ENCODE data around the gene BIN1. TPM values are rescaled to one million over a fixed set of nuclear protein-coding genes. Genes with fewer than 3 reads are reported as not detected.
"Not testable (repeated sequence)": the region's sequence is repeated elsewhere in the genome, so short reads cannot be mapped to it uniquely, and the experiment has no call there.

BIN1 gene
- total RNA-seq, 1 experiment from 2014 or later = 114 TPM

- DNase-seq (ENCODE audit: low spot score) = no peak
Observed at GRCh38 chr2:127047716-127048617, 59.0 kb downstream of the BIN1 start.

DNA sequence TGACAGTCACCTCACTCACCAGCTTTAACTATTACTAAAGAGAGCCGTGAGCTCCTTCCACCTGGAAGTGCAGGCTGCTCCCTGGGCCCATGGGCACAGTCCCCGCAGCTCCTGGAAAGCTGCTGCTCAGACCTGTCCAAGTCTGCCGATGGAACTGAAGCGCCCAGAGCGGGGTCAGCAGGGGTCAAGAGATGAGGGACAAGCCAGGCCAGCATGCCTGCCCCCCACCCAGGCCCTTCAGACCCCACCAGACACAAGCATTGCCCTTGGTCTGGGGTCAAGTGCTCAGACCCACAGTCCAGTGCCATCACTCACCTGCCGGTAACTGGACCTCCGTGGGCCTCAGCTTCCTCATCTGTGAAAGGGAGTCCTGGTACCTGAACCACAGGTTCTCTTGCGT is 59.9 kb downstream of the BIN1 start:
- DNase-seq (ENCODE audit: low spot score) = no peak

- no peak for DNase-seq (ENCODE audit: low spot score)
Observed at GRCh38 chr2:127046579-127046978, 60.4 kb downstream of the BIN1 start.

DNA sequence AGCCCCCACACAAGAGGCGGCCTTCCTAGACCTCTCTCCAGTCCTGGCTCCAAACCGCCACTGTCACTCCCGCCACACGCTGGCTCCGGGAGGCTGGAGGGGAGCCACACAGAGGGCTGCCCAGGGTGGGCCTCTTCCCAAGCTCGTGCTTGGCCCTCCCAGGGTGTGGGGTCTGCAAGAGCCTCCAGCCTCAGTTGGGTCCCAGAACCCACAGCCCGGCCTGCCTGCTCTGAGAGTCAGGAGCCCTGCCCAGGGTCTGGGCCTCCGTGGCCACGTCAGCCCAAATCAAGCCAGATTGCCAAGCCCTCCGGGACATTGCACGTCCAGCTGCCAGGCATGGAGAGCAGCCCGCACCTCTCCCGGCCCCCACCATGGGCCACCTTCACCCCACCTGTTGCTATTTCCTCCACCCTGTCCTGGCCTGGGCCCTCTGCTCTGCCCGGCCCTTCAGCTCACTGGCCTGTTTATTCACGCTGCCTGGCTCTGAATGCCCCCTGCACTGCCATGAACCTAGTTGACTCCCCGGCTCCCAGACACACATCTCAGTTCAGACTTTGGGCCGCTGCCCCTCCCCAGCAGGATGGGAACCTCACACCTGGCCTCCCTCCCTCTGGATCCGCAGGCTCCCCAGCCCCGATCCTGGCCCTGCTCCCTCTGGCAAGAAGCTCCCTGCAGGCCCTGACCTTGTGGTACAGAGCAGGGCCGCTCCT is 61.0 kb downstream of the BIN1 start:
- no peak for DNase-seq (ENCODE audit: low spot score)

DNA sequence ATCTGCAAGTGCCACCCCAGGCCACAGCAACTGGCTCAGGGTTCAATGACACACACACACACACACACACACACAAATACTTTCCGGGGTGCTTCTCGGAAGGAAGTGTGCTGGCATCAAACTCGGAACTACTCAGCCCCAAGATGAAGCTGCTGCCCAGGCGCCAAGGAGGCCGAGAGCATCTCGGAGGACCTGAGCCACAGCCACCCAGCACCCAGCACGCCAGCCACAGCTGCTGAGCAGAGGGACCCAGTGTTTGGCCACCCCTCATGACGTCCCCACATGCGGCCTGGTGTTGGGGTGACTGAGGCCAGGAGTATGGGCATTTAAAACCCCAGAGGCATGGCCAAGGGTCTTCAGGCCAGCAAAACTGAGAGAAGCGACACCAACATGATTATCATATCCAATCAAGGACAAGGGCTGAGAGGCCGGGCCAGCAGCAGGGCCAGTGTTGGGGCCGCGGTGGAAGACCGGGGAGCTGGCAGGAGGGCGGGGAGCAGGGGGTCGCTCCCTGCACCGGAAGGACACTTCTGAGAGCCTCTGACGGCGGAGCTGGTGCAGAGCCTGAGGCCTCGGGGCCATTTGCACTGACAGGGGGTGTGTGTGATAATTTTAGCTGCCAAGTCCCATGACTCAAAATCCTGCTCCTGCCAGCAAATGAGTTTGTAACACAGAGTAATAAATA is 61.8 kb downstream of the BIN1 start:
- no peak for DNase-seq (ENCODE audit: low spot score)

DNA sequence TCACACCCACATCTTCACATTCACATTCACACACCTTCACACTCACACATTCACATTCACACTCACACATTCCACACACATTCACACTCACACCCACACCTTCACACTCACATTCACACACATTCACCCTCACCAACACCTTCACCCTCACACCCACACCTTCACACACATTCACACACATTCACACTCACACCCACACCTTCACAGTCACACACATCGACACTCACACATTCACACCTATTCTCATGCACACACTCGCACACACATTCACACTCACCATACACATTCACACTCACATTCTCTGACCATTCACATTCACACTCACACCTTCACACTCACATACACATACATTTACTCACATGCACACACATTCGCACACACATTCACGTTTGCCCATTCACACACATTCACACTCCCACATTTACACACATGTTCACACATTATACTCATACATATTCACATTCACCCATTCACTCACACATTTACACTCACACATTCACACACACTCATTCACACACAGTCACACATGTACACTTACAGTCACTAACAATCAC is 62.7 kb downstream of the BIN1 start:
- no peak for DNase-seq (ENCODE audit: low spot score)

- DNase-seq (ENCODE audit: low spot score) = no peak
Observed at GRCh38 chr2:127043367-127044164, 63.4 kb downstream of the BIN1 start.

DNA sequence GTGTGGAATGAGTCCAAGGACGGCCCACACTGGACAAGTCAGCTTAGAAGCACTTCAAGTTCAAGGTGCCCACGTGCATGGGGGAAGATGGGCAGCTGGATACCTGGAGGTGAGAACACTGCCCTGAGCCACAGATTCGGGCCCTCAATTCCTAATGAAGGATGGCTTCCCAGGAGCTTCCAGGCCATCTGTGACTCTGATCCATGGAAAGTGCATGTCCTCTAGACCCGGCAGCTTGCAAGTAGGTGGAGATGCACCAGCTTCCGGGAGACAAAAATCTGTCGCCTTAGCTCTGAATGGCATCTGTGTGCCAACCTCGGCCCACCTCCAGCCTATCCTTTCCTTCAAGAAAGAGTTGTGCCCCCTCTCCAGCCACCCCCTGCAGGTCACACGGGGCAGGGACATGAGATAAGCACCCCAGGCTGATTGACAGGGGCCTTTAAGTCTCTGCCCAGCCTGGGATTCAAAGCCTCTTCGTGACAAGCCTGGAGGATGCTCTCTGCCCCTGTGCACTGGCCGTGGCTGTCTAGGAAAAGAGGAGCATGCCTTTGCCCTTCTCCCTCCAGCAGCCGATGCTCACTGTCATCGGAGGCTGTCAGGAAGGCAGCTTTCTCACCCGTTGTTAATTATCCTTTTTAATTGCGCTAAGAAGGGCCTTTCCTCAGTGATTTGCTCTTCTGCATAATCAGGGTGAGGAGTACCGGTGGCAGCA is 65.5 kb downstream of the BIN1 start:
- DNase-seq (ENCODE audit: low spot score) = no peak

DNA sequence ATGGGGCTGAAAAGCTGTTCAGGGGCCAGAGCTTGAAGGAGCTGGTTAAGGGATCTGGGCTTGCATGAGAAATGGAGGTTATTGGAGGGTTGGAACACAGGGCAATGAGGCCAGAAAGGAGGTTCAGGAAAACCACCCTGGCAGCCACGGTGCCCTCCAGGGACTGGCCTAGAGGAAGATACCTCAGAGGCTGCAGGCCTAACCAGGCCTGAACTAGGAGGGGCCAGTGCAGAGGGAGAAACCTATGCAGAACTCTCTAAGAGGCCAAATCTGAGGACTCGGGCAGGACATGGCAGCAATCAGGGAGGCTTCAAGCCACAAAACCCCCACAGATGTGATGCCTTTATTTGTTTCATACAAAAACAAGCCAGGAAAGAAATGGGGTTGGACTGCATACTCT is 66.8 kb downstream of the BIN1 start:
- DNase-seq (ENCODE audit: low spot score) = no peak

DNA sequence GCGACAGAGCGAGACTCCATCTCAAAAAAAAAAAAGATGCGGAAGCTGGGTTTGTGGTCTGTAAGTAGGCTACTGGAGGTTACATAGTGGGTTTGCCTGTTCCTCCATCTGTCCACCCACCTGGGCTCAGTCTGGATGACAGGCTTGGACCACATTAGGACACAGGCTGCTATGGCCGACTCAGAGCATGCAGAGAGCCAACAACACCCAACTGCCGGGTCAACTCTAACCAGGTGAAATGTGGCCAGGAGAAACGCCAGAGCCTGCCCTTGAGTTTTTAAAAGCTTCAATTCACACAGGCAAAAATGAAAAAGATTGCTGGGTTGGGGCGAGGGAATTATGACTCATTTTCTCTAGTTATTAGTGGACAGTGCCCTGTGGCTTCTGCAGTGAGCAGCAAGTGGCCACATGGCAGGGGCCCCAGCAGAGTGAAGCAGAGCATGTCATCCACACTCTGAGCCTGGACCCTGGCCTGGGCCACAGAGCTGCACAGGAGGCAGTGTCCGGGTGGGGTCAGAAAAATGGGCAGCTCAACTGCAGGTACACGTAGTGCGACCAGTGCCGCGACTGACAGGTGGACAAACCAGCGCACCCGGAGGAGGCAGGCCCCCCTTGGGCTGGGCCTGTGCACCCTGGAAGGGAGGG is 67.4 kb downstream of the BIN1 start:
- no peak for DNase-seq (ENCODE audit: low spot score)

DNA sequence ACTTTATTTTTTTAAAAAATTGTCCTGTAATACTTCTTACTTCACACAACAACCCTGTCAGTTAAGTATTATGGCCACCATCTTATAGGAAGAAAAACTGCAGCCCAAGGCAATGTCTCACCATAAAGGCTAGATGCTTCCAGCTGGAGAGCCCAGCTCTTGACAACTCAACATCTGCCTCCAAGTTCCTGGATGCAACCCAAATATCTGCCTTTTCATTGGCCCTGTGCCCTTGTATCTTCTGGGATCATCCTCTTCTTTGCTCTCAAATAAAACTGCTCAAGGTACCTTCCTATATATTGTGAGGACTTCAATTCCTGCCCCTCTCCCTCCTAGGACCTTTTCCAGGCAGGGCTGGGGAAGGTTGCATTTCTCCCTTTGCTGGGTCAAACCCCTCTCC is 69.5 kb downstream of the BIN1 start:
- DNase-seq (ENCODE audit: low spot score) = no peak

GRCh38 chr2:127034883-127035611 is 71.9 kb downstream of the BIN1 start:
- DNase-seq (ENCODE audit: low spot score) = no peak

DNA sequence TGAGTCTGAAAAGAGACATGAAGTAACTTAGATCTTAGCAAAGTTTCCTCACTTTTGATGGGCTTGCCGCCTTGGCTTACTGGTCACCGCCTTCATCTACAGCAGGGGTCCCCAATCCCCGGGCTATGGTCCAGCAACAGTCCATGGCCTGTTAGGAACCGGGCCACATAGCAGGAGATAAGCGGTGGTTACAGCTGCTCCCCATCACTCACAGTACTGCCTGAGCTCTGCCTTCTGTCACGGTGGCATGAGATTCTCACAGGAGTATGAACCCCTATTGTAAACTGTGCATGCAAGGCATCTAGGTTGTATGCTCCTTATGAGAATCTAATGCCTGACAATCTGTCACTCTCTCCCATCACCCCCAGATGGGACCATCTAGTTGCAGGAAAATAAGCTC is 72.9 kb downstream of the BIN1 start:
- DNase-seq (ENCODE audit: low spot score) = no peak

GRCh38 chr2:127032621-127033020 is 74.3 kb downstream of the BIN1 start:
- peak; percentile 56 for DNase-seq (ENCODE audit: low spot score)

- no peak for DNase-seq (ENCODE audit: low spot score)
Observed at GRCh38 chr2:127029350-127030051, 77.5 kb downstream of the BIN1 start.

GRCh38 chr2:127028745-127029144 is 78.2 kb downstream of the BIN1 start:
- DNase-seq (ENCODE audit: low spot score) = not testable (repeated sequence)

DNA sequence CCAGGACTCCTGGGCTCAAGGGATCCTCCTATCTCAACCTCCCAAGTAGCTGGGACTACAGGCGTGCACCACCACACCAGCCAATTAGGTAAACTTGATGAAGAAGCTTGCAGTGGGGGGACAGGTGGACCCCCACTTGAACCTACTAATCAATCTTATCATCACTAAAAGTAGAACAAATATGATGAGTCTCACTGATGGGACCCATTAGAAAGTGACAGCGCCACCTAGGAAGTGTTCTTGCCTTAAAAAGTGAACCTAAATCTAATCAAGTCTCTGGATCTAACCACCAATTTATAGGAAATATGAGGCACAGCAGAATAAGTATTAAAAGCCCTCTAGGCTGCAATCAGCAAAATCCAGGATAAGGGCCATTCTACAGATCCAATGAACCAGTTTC is 79.2 kb downstream of the BIN1 start:
- no peak for DNase-seq (ENCODE audit: low spot score)

- peak; percentile 78 for DNase-seq (ENCODE audit: low spot score)
Observed at GRCh38 chr2:127025359-127026166, 81.4 kb downstream of the BIN1 start.

All from A172 (cell line).